Measurements from ENCODE around the gene LAT.

LAT gene

GRCh38 chr16:29012913-29013553 lies 28.2 kb downstream of the LAT start:
- no peaks in the 10 kb centered on the region for H3K36me3 ChIP-seq (replicated peaks)
- in situ Hi-C loops (cut with HindIII; ENCODE audit: low pct_ligation_motif_present, low sequenced_read_pairs) = no loop called here
- no peak for TF ChIP-seq CTCF (IDR thresholded peaks at IDR 0.05; ENCODE audit: low read depth, low read length, missing control alignments)
- no peaks in the 10 kb centered on the region for H3K27me3 ChIP-seq (replicated peaks)
- no peak for DNase-seq
- no peak overlapping the region for H3K27ac ChIP-seq
- H3K4me3 ChIP-seq (ENCODE audit: low read depth, low read length) = no peak overlapping the region

- in situ Hi-C loops (cut with HindIII; ENCODE audit: low pct_ligation_motif_present, low sequenced_read_pairs) = no loop called here
- DNase-seq = no peak
- Histone ChIP-seq H3K27ac (no peak overlapping the region), H3K4me3 (ENCODE audit: low read depth, low read length) (no peak overlapping the region), H3K36me3 (replicated peaks) (no peaks in the 10 kb centered on the region), H3K27me3 (replicated peaks) (no peaks in the 10 kb centered on the region)
- no peak for TF ChIP-seq CTCF (IDR thresholded peaks at IDR 0.05; ENCODE audit: low read depth, low read length, missing control alignments)
Observed at GRCh38 chr16:29014561-29015069, 29.8 kb downstream of the LAT start.

GRCh38 chr16:29022196-29022595 lies 37.3 kb downstream of the LAT start:
- in situ Hi-C loops (cut with HindIII; ENCODE audit: low pct_ligation_motif_present, low sequenced_read_pairs) = no loop called here
- H3K4me3 ChIP-seq (ENCODE audit: low read depth, low read length) = no peak overlapping the region
- TF ChIP-seq CTCF (IDR thresholded peaks at IDR 0.05; ENCODE audit: low read depth, low read length, missing control alignments) = no peak
- no peak overlapping the region for H3K27ac ChIP-seq
- no peaks in the 10 kb centered on the region for H3K27me3 ChIP-seq (replicated peaks)
- no peak for DNase-seq
- no peaks in the 10 kb centered on the region for H3K36me3 ChIP-seq (replicated peaks)

GRCh38 chr16:29023279-29024277 lies 38.7 kb downstream of the LAT start:
- Histone ChIP-seq H3K4me3 (ENCODE audit: low read depth, low read length) (no peak overlapping the region), H3K36me3 (replicated peaks) (no peaks in the 10 kb centered on the region), H3K27me3 (replicated peaks) (no peaks in the 10 kb centered on the region), H3K27ac (no peak overlapping the region)
- DNase-seq = peak; percentile 9
- TF ChIP-seq CTCF (IDR thresholded peaks at IDR 0.05; ENCODE audit: low read depth, low read length, missing control alignments) = no peak
- in situ Hi-C loops (cut with HindIII; ENCODE audit: low pct_ligation_motif_present, low sequenced_read_pairs) = no loop called here

- in situ Hi-C loops (cut with HindIII; ENCODE audit: low pct_ligation_motif_present, low sequenced_read_pairs) = no loop called here
- TF ChIP-seq CTCF (IDR thresholded peaks at IDR 0.05; ENCODE audit: low read depth, low read length, missing control alignments) = no peak
- no peak overlapping the region for H3K27ac ChIP-seq
- H3K4me3 ChIP-seq (ENCODE audit: low read depth, low read length) = no peak overlapping the region
- H3K27me3 ChIP-seq (replicated peaks) = no peaks in the 10 kb centered on the region
- DNase-seq = no peak
- no peaks in the 10 kb centered on the region for H3K36me3 ChIP-seq (replicated peaks)
Observed at GRCh38 chr16:29024278-29024677, 39.4 kb downstream of the LAT start.
